Gastrocnemius medialis (tissue), 4 donors: Measurements from ENCODE around the gene OFD1. TPM values are rescaled to one million over a fixed set of nuclear protein-coding genes. Genes with fewer than 3 reads are reported as not detected.

Experiments used
- ATAC-seq, 2 donors: fragments of 150-250 bp; one replicate each; pipeline ENCODE4 v1.9.1; 2016
- DNase-seq, 2 donors: peaks; one replicate each; pipeline ENCODE4 v3.0.0-alpha.2; 2019
- H3K27ac ChIP-seq, 4 donors: fragments of 200-600 bp; sonication (generic); 1 replicate in 1 of 4; 2 replicates in 3 of 4; pipeline ENCODE4 v1.5.1; 2016 to 2018; ENCODE audit warnings: mild to moderate bottlenecking in 2 of 4, moderate library complexity in 1 of 4
- H3K27me3 ChIP-seq, 3 donors: fragments of 200-600 bp; sonication (generic) in 2 of 3; 1 replicate in 1 of 3; 2 replicates in 2 of 3; pipeline versions ENCODE4 v1.5.1 to v1.6.0; 2016 to 2019; ENCODE audit warnings: mild to moderate bottlenecking in 1 of 3, moderate library complexity in 1 of 3
- H3K36me3 ChIP-seq, 2 donors: fragments of 200-600 bp; sonication (generic) in 1 of 2; one replicate each; pipeline ENCODE4 v1.5.1; 2017 to 2018
- H3K4me1 ChIP-seq, 2 donors: fragments of 200-600 bp; sonication (generic) in 1 of 2; one replicate each; pipeline ENCODE4 v1.5.1; 2016 to 2017; ENCODE audit warnings: mild to moderate bottlenecking in 2 of 2
- H3K4me3 ChIP-seq, 4 donors: fragments of 200-600 bp; sonication (generic) in 3 of 4; 1 replicate in 1 of 4; 2 replicates in 3 of 4; pipeline ENCODE4 v1.5.1; 2016 to 2019; ENCODE audit warnings: mild to moderate bottlenecking in 2 of 4
- H3K9me3 ChIP-seq, 3 donors: fragments of 200-600 bp; sonication (generic) in 2 of 3; 1 replicate in 1 of 3; 2 replicates in 2 of 3; pipeline ENCODE4 v1.5.1; 2016 to 2019
- CTCF ChIP-seq, 5 experiments: fragments of 450-650 bp in 3 of 5; fragments of 200-600 bp in 2 of 5; sonication (generic) in 2 of 5; IDR thresholded peaks in 4 of 5; conservative IDR thresholded peaks in 1 of 5; 1 replicate in 4 of 5; 2 replicates in 1 of 5; pipeline ENCODE4 v1.5.1; 2016 to 2019; ENCODE audit warnings: antibody characterized with exemption in 5 of 5, mild to moderate bottlenecking in 3 of 5, moderate library complexity in 3 of 5
- POLR2A ChIP-seq, 2 donors: fragments of 450-650 bp; IDR thresholded peaks; one replicate each; pipeline ENCODE4 v1.6.1; 2017; ENCODE audit warnings: antibody characterized with exemption in 2 of 2, mild to moderate bottlenecking in 2 of 2, moderate library complexity in 2 of 2
- in situ Hi-C, 4 donors: fragments of 200-750 bp; cut with MboI; loops; one replicate each; pipeline versions ENCODE4 v1.15.0 to v1.8.0; 2017; ENCODE audit warnings: low sequenced_read_pairs in 4 of 4
- intact Hi-C: fragments of 100-400 bp; cut with DNase I; formaldehyde crosslinking; loops from one replicate; pipeline ENCODE4 v1.15.1; 2023; ENCODE audit warnings: low total_unique reads
- total RNA-seq, 4 donors: library from RNA; depleted of rRNA; stranded (reverse); fragments of >200 nt; gene quantifications; one replicate each; pipeline versions ENCODE4 v1.1.0 to v1.2.3, GENCODE V29; 2016

OFD1 gene
- total RNA-seq, 4 donors from 2014 or later = 2.8 to 8.0 (median 7.0) TPM

GRCh38 chrX:13692771-13693231 lies 41.7 kb upstream of the OFD1 start:
- in situ Hi-C loops (no loop called here), intact Hi-C loops (loop anchor here (2.0 kb wide), 1 partner anchor 26 kb away; no protein-coding TSS in a partner anchor)
- no peaks in the 10 kb centered on the region for H3K27me3 ChIP-seq
- TF ChIP-seq POLR2A (IDR thresholded peaks at IDR 0.05) (no peak), CTCF (IDR thresholded peaks at IDR 0.05 in 4 of 5, conservative IDR thresholded peaks at IDR 0.05 in 1 of 5) (no peak)
- no peaks in the 10 kb centered on the region for H3K9me3 ChIP-seq
- no peaks in the 10 kb centered on the region for H3K36me3 ChIP-seq
- H3K4me3 ChIP-seq = no peak overlapping the region
- no peak for DNase-seq
- ATAC-seq = no peak
- H3K4me1 ChIP-seq = peaks cover 43 to 47% of the 10 kb centered on the region in 2 donors
- H3K27ac ChIP-seq = peak overlapping the region; percentile 45 to 78 (median 70)

- H3K36me3 ChIP-seq = no peaks in the 10 kb centered on the region
- no peaks in the 10 kb centered on the region for H3K27me3 ChIP-seq
- peak overlapping the region; percentile 45 to 78 (median 70) for H3K27ac ChIP-seq
- no peak for DNase-seq
- H3K9me3 ChIP-seq = no peaks in the 10 kb centered on the region
- no peak for TF ChIP-seq POLR2A (IDR thresholded peaks at IDR 0.05)
- no peak for TF ChIP-seq CTCF (IDR thresholded peaks at IDR 0.05 in 4 of 5, conservative IDR thresholded peaks at IDR 0.05 in 1 of 5)
- ATAC-seq = no peak
- in situ Hi-C loops = no loop called here
- intact Hi-C loops = loop anchor here (2.0 kb wide), 1 partner anchor 25 kb away; no protein-coding TSS in a partner anchor
- no peak overlapping the region for H3K4me3 ChIP-seq
- H3K4me1 ChIP-seq = peaks cover 50 to 51% of the 10 kb centered on the region in 2 donors
These were observed 41.1 kb upstream of the OFD1 start for GRCh38 chrX:13693341-13693961.

DNA sequence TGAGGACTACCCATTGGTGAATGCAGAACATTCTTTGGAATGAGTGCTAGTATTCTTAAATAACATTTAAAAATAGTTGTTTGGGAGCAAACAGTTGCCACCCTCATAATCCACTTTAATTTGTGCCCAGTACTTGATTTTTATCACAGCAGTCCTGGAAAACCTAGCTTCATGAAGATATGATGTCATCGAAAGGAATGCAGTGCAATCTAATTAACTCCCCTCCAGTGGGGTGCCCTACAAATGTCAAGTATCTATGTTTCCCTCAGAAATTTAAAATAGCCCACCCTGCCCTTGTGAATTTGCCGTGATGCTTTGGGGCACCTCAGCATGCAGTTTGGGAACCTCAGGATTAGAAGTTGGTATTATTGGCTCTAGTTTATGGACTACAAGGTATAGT lies 40.2 kb upstream of the OFD1 start:
- H3K27me3 ChIP-seq = no peaks in the 10 kb centered on the region
- TF ChIP-seq POLR2A (IDR thresholded peaks at IDR 0.05) = no peak
- TF ChIP-seq CTCF (IDR thresholded peaks at IDR 0.05 in 4 of 5, conservative IDR thresholded peaks at IDR 0.05 in 1 of 5) = no peak
- H3K36me3 ChIP-seq = no peaks in the 10 kb centered on the region
- H3K4me1 ChIP-seq = peaks cover 55 to 59% of the 10 kb centered on the region in 2 donors
- in situ Hi-C loops = no loop called here
- peak overlapping the region in 1 of 4 donors; percentile 17 for H3K4me3 ChIP-seq
- H3K27ac ChIP-seq = peak overlapping the region; percentile 60 to 78 (median 70)
- no peak for DNase-seq
- no peak for ATAC-seq
- intact Hi-C loops = no loop called here
- no peaks in the 10 kb centered on the region for H3K9me3 ChIP-seq

DNA sequence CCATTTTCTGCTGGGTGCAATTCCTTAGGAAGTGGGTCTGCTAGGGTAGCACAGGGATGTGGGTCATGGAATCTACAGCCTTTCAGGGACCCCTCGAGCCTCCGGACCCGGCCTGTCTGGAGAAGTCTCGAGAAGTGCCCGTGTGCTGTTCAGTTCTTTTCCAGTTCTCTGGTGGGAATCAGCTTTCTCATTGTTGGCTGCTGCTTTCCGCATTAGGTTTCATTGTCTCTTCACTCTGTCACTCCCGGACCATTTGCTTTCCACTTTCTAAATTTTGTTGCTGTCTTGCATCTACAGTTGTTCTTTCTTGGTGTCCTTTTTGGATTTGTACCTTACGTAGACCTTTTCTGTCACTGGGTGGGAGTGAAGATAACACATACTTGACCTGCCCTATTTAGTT lies 39.6 kb upstream of the OFD1 start:
- TF ChIP-seq CTCF (IDR thresholded peaks at IDR 0.05 in 4 of 5, conservative IDR thresholded peaks at IDR 0.05 in 1 of 5) (no peak), POLR2A (IDR thresholded peaks at IDR 0.05) (no peak)
- H3K4me1 ChIP-seq = peaks cover 55 to 64% of the 10 kb centered on the region in 2 donors
- H3K27me3 ChIP-seq = no peaks in the 10 kb centered on the region
- ATAC-seq = peak; percentile 63 to 78
- peak overlapping the region; percentile 60 to 78 (median 70) for H3K27ac ChIP-seq
- DNase-seq = no peak
- intact Hi-C loops (no loop called here), in situ Hi-C loops (no loop called here)
- H3K9me3 ChIP-seq = no peaks in the 10 kb centered on the region
- H3K4me3 ChIP-seq = peak overlapping the region in 2 of 4 donors; percentile 17 to 23
- no peaks in the 10 kb centered on the region for H3K36me3 ChIP-seq
